Renal pelvis (tissue), 4 donors: ENCODE measurements around the gene MAPRE3. TPM values are rescaled to one million over a fixed set of nuclear protein-coding genes. Genes with fewer than 3 reads are reported as not detected.

Experiments used
- DNase-seq: peaks from one replicate; pipeline ENCODE4 v3.0.0-alpha.2; 2013
- polyA plus RNA-seq, 3 donors: library from polyadenylated mRNA; unstranded; fragments of 120-200 nt; gene quantifications; one replicate each; pipeline ENCODE4 v1.2.1, GENCODE V29; 2013; ENCODE audit not compliant: insufficient read length in 3 of 3

The MAPRE3 gene
- polyA plus RNA-seq, 3 donors, result 12.9 to 17.5 (median 14.3) TPM

DNA sequence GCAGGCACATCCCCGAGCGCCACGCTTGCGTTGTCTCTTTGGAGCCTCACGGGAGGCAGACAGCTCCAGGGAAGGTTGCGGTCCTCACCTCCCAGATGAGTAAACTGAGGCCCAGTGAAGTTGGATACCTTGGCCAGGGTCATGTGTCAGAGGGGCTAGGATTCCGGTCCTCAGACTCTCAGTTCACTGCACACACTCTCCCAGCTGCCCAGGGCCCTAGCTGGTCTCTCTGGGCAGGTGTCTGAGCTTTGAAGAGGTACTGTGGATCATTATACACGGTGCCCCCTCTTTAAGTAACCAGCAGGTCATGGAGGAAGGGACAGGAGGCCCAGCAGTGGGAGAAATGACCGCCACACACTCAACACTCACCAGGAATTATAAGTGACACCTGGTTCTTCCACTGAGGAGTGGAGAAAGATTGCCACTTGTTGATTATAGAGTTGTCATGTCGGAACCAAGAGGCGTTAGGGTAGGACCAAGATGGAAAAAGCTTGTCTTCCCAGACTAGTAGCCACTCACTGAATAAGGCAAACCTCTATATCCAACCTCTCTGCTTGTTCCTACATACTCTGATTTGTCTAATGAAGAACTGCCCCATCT, 62.9 kb downstream of the MAPRE3 start:
- no peak for DNase-seq

DNA sequence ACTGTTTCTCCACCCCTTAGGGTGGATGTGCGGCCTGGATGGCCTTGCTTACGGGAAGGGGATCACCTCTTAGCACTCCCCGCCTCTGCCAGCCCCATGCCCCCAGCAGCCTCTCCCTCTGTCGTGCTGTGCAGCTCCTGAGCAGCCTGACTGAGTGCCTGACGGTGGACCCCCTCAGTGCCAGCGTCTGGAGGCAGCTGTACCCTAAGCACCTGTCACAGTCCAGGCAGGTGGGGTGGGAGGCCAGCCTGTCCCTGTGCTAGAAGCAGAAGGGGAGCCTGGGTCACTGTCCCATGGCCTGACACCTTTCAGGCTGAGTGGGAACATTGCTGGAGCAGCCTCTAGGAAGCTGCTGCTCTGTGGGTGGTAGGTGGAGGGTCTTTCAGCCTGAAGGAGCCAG, 67.6 kb downstream of the MAPRE3 start:
- DNase-seq, result no peak

GRCh38 chr2:27038631-27039339, 68.3 kb downstream of the MAPRE3 start:
- DNase-seq, result no peak

- no peak for DNase-seq
Measured at GRCh38 chr2:27039426-27039825, 69.0 kb downstream of the MAPRE3 start.

DNA sequence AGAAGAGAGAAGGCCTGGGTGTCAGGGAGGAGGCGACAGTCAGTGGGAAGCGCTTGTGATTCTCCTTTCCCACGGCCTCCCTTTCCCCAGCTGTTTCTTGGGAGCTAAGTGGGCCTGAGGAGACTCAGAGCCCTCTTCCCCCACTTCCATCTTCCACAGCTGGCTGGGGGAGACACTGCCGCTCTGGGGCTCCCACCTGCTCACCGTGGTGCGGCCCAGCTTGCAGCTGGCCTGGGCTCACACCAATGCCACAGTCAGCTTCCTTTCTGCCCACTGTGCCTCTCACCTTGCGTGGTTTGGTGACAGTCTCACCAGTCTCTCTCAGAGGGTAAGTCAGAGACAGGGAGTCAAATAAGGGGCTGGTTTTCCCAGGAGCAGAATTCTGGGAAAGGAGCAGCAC, 69.4 kb downstream of the MAPRE3 start:
- DNase-seq, result no peak

- DNase-seq, result no peak
Measured at GRCh38 chr2:27040282-27040681, 69.8 kb downstream of the MAPRE3 start.

- peak; percentile 87 for DNase-seq
Measured at GRCh38 chr2:27041752-27042151, 71.3 kb downstream of the MAPRE3 start.

DNA sequence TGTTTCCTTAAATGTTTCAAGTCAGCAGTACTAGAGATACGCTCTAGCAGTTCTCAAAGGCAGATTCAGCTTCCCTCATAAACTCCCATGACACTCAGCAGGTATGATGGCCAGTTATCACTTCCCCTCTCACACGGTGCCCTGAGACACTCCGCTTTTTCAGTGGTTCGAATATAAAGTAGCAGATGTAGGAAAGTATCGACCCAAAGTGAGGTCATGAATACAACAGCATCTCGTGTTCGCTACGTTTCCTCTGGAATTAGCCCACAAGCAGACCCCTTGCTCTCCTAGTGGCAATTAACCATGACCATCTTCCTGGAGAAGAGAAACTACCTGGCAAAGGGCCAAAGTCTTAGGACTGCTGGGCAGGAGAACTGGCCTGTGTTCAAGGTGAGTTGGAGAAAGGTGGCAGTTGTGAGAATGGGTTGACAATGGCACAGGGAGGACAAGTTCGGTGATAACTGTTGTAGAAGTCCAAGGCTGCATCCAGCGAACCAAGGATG, 71.8 kb downstream of the MAPRE3 start:
- no peak for DNase-seq

DNA sequence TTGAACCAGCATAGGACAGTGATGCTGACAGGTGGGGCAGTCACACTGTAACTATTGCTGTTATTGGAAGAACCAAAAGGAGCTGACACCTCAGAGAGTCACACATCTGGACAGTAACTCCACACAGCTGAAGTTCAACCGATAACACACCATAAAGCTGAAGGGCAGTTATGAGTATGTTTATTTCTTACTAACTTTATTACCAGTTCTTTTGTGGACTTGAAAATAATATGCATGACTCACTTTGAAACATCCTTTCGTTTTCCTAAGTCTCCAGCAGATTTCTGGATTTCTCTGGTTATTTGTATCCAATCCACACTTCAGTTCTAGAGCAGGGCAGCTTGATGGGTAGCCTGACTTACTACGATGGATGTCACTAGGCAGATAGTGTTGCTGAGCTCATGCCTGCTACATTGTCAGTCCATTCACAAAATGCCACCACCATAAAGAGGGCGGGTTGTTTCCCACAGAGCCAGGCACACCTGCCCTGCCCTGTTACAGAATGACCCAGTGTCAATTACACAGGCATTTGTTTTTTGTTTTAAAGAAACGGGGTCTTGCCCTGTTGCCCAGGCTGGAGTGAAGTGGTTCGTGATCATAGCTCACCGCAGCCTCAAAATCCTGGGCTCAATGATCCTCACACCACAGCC, 72.7 kb downstream of the MAPRE3 start:
- DNase-seq, result no peak

DNA sequence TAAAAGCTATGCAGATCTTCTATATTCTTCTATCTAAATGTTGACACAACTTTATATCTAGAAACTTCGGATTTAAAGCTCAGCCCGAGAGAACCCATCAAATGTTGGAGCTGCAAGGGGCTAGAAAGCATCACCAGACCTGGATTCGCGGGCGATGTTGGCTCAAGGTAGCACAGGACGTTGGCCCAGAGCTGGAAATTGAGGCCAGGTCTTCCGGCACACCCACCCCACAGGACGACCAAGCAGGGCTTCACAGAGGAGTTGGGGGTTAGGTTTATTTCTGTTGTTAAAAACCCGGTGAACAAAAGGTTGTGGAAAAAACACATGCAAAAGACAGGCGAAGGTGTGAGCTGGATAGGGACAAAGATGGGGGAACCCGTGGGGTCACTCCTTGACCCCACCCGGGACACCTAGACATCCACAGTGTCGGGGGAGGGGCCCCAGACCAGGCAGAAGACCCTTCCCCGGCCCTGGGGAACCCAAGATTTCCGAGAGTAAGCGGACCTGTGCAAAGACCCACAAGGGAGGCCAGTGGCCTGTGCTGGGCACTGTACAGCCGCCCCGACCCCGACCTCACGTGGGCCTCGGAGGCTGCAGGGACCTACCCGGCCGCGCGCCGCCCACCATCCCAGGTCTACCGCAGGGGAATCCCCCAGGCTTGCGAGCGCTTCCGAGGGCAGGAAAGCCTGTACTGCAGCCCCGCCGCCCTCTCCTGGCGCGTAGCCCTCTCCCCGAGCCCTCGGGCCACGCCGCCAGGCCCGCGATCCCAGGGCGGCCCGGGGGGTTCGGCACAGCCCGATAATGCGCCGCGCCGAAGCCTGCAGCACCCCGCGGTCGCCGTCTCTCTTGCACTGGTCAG, 79.2 kb downstream of the MAPRE3 start:
- DNase-seq, result no peak

GRCh38 chr2:27050281-27050995, 80.0 kb downstream of the MAPRE3 start:
- peak; percentile 94 for DNase-seq

DNA sequence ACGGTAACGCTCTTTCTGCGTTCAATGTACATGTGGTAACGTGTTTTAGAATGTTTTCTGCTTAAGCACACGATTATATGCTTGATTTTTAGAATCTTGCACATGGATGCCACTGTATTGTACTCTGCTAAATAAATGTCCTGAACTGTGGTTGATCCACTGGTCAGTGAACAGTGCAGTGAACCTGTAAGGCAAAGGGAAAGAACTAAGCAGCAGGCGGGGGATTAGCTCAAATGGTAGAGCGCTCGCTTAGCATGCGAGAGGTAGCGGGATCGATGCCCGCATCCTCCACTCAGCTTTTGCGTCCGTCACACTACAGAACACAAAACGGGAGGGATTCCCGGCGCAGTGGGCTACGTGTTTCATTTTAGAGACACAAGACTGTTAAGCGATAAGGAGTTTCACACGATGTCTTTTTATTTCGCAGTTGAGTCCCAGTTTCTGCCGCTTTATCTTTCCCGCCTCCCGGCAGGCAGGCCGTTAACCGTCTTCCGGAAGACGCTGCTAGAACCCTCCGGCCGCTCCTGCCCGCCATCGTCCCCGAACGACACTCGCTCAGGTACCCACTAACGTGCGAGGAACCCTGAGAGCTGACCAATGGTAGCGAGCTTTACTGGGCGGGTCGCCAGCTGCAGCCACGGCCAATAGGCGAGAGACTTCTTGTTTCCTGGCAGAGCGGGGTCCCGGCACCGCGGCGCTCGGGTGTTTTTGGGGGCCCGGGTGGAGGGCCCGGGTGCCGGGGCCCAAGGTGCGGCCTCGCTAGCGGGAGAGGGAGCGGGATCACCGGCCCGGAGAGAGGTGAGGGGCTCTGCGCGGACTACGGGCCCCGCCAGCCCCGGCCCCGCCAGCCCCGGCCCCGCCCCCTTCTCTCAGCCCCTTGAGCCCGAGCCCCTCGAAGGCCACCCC, 80.8 kb downstream of the MAPRE3 start, which contains the start of gene AGBL5:
Gene AGBL5, plus strand, starts transcription at position 673 of the 906 bp plus-strand sequence. CDS start 1,291 bp downstream, outside the sequence.
- peak; percentile 93 for DNase-seq

- DNase-seq, result no peak
Measured at GRCh38 chr2:27051902-27052645, 81.6 kb downstream of the MAPRE3 start.

DNA sequence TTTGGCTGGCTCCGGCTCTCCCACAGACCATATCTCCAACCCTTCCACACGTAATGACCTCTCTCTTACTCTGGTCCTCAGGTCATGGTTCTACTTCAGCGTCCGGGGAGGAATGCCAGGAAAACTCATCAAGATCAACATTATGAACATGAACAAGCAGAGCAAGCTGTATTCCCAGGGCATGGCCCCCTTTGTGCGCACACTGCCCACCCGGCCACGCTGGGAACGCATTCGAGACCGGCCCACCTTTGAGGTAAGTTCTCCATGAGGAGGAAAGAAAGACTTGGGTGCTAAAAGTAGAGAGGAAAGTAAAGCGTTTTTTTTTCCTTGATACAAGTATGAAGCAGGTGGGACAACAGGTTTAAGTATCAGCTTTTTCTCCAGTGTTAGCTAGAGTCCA, 82.9 kb downstream of the MAPRE3 start:
- no peak for DNase-seq

DNA sequence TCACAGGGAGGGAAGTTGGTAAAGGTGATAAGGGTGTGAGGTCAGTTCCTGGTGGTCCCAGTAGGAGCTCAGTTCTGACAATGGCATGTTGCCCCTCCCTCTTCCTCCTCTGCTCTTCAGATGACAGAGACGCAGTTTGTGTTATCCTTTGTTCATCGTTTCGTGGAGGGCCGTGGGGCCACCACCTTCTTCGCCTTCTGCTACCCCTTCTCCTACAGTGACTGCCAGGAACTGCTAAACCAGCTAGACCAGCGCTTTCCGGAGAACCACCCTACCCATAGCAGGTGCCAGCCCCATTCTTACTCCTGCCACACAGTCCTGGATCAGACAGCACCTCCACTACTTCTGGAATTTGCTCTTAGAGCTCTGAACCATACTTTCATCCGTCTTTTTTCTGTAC, 83.3 kb downstream of the MAPRE3 start:
- DNase-seq, result no peak

DNA sequence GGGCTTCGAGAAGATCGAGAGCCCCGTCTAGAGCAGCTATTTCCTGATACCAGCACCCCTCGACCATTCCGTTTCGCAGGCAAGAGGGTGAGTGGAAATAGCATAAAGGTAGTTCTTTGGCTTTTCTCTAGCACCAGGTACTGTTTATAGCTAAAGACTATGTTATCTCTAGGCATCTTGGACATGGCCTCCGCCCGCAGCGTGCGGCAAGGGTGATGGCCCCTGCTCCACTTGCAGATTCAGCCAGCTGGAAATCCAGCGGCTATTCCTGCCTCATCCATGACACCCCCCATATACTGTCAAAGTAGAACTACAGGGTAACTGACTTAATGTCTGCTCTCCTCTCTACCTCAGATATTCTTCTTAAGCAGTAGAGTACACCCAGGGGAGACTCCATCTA, 84.3 kb downstream of the MAPRE3 start:
- DNase-seq, result no peak

DNA sequence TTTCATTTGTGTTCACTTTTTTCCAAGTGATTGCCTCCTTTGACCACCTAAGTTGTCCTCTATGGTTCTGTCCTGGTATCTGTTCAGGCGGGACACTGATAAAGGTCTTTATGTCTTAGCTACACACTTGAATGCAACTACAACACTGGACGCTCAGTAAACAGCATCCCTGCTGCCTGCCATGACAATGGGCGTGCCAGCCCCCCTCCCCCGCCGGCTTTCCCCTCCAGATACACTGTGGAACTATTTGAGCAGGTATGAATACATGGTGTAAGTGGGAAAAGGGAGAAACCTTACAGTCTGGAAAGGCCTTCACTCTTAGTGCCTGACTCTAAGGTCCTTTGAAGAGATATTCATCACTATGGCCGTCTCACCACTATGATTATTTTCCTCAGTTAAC, 86.7 kb downstream of the MAPRE3 start:
- no peak for DNase-seq

- no peak for DNase-seq
Measured at GRCh38 chr2:27058210-27058609, 87.8 kb downstream of the MAPRE3 start.

DNA sequence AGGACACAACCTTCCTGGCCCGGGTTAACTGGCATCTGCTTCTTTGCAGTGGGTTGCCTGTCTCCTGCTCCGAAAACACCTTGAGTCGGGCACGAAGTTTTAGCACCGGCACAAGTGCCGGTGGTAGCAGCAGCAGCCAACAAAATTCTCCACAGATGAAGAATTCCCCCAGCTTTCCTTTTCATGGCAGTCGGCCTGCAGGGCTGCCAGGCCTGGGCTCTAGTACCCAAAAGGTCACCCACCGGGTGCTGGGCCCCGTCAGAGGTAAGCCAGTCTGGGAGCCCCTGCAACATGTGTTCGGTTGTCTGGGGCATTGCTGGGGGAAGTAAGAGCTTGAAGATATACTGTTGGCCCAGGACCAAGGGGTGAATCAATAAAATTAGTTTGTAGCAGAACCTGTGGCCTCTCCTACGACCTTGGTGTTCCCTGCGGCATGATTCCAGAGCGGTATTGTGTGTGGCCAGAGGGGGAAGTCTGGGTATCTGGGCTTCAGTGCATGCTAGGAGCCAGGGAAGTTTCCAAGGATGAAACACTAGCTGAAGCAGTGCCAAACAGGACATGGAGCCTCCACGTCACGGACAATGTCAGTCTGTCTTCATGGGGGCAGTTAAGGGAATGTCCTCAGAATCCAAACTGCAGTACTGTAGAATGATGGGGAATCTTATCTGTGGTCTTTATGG, 88.8 kb downstream of the MAPRE3 start:
- DNase-seq, result no peak
